HG03521 (cell line): ENCODE measurements around the gene SPPL2C.

Source experiments
- ATAC-seq: cut with Tn5 transposase; IDR thresholded peaks from one replicate; pipeline ENCODE4 v1.9.1; 2021; ENCODE audit warnings: mild to moderate bottlenecking, moderate library complexity; ENCODE audit not compliant: unreplicated experiment

SPPL2C gene

DNA sequence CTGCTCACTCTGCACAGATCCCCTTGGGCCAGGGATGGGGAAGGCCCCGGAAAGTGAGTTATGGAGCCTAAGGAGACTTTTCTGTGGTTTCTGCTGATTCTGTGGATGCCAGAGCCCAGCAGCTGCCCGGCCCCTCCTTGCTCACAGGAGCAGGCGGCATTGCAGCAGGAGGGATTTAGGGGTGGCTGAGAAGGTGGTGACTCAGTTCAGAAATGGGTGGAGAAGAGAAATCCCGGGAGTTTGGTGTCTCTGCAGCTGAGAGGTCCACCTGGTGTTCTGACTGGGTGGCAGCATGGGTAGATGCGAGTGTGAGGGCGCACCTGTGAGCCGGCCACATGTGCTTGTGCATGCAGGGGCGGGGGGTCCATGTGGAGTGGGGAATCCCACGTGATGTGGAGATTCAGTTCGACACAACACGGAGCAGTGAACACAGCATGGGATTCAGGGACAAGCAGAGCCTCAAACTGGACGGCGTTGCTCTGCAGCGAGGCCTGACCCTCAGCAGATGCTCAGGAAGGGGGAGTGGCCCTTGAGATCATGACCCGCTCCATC is 16.0 kb upstream of the SPPL2C start:
- no peak for ATAC-seq

DNA sequence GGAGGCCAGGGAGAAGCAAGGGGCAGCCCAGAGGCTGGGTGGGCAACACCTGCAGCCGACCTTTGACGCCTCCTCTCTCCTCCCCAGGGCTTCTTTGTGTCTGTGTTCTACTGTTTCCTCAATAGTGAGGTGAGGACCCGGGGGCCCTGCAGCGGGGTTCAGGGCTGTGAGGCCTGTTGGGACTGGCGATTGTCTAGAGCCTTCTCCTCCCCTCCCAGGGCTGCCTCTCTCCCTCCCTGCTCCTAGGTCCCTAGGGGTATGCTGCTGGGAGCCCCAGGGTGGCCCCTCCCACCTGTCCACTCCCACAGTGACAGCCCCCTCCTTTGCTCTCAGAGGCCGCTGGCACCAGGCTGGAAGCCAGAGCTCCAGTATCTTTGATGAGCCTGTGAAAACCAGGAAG is 10.8 kb upstream of the SPPL2C start:
- no peak for ATAC-seq

DNA sequence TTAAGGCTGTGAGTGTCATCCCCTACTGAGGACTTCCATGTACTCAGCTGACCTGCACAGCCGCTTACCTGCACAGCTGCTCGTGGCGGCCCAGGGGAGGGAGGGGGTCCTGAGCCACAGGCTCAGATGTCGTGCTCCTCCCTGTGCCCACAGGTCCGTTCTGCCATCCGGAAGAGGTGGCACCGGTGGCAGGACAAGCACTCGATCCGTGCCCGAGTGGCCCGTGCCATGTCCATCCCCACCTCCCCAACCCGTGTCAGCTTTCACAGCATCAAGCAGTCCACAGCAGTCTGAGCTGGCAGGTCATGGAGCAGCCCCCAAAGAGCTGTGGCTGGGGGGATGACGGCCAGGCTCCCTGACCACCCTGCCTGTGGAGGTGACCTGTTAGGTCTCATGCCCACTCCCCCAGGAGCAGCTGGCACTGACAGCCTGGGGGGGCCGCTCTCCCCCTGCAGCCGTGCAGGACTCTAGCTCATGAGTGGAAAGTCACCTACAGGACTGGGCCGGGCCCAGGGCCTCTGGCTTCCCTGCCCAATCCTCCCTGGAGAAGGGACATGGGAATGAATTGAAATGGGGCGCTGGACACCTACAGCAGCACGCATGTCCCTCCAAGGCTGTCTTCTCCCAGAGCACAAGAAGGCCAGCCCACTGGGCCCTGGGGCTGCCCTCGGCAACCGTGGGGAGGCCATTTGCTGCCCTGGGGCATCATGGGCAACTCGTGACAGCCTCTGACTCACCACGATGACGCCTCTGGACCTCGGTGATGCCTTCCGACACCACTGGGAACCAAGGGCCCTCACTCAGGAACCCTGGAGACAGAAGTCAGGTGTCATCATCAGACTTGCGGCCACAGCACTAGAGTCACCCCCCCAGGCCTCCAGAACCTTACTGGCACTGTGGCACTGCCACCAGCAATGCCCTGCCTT is 9.9 kb upstream of the SPPL2C start:
- no peak for ATAC-seq

DNA sequence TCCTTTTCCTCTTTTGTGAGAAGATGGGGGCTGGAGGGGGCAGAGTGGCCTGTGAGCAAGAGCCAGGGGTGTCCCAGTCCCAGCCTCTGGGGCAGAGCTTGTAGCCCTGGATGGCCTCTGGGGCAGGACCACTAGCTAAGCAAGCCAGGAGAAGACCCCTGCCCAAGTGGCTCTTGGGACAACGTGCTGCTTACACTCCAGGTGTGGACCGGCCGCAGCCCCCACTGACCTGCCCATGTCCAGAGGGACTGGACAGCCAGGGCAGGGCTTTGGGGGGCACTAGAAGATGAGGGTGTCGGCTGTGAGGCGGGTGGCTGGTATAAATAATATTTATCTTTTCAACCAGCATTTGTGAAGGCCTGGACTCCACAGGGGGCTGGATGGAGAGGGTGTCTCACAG is 9.2 kb upstream of the SPPL2C start:
- no peak for ATAC-seq

DNA sequence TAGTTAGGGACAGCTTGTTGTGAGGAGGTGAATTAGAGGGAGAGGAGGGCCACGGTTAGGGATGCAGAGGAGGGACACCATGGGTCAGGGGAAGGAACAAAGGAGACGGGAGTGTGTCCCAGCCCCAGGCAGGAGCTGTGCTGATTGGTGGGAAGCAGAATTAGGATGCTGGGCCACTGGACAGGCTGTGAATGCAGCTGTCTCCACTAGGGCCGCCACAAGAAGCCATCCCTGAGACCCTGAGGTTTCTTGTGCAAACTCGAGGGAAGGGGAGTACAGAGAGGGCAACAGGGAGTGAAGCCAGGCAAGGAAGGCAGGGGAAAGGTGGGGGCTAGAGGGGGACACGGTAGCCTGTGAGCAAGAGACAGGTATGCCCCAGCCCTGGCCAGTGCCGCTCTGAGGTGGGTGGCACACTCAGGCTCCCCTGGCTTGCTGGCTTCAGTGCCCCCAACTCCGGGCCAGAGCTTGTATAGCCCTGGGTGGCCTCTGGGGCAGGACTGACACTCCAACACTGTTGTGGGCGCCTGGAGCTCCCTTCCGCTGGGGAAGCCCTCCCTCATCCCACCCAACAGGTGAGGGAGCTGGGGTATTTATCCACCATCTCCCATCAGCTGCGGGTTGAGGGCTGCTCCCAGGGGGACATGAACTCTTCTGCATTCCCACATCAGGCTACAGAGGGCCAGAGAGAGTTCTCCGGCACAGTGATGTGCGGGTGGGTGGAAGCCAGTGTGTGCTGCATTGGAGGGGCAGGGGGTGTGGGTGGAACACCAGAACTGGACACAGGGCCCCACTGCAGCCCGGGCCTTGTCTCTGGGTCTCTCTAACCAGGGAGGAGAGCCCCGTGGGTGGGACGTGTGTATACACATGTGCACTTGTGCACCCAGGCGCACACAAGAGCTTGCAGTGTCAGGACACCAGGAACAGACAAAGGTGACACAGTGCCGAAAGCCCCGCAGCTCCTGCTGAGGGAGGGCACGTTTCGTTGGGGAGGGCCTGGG is 8.3 kb upstream of the SPPL2C start:
- no peak for ATAC-seq

DNA sequence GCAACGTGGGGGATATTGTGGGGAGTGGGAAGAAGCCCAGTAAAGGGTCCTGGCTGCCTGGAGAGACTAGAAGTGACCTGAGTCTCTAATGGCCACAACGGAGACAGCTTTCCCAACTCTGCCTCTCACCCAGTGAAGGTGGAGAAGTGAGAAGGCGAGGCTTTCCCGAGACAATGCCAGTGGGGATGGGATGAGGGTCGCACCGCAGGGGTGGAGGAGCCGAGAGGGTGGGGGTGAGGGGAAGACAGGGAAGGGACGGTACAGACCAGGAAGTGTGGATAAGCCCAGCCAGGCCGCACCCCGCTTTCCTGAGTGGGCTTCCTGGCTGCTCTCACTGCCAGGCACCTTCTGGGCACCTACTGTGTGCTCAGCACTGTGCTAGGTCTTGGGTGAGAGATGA is 7.5 kb upstream of the SPPL2C start:
- no peak for ATAC-seq

DNA sequence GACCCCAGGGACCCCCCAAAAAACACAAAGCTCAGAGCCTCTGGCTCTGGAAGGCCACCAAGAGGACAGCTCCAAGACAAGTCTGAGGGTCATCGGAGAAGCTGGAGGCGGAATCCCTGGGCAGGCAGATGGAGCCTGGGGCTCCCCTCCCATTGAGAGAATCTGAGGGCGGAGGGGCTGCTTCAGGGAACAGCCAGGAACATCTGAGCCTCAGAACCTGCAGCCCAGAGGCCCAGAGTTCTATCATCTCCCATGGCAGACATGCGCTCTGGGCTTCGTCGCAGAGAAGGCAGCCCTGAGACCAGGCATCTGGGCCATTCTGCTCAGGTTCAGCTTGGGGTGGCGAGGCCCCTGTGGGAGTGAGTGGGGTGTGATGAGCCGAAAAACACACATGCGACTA is 7.1 kb upstream of the SPPL2C start:
- no peak for ATAC-seq

DNA sequence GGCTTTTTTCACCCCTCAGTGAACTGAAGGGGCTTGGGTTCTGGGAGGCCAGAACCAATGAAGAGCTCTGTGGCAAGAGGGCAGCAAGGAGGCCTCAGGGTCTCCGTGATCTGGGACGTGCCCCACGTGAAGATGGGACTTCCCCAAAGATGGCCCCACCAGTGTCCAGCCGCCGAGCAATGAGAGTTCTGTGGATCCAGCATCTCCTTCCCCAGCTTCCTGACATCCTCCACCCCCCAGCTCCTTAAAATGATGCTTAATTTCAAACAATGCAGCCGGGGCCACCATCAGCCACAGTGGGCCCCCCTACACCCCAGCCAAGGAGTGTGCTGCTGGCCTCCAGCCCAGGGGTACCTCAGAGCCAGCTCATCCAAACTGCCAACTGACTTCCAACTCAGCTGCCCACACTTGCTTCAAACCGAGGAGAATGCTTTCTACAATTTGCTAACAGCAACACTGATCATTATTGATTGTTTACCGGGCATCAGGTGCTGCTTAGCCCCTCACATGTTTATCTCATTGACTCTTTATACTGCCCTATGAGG is 5.9 kb upstream of the SPPL2C start:
- ATAC-seq, result no peak

DNA sequence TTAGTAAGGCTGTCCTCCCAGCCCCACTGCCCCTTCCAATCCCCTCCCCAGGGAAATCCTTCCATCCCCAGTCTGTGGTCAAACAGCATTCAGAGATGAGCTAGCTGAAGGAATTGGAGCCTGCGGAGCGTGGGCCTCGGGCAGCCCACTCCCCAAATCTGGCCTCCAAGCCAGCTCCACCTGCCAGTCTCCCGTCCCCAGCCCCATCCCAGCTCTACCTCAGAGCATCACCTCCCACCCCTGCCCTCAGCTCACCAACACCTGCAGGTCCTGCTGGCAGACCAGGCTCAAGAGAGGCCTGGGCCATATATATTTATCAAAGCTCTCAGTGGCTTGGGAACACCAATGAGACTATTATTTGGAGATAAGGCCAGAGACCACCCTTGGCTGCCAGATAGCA is 5.2 kb upstream of the SPPL2C start:
- no peak for ATAC-seq

DNA sequence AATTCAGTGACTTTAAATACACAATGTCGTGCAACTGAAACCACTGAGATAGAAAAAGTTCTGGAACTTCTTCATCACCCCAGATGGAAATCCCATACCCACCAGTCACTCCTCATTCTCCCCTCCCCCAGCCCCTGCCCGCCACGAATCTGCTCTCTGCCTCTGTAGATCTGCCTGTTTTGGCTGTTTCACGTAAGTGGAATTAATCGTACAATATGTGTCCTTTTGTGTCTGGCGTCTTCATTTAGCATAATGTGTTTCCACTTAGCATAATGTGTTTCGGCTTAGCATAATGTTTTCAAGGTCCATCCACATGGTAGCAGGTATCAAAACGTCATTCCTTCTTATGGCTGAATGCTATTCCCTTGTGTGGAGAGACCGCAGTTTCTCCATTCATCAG is 3.5 kb upstream of the SPPL2C start:
- ATAC-seq, result no peak

DNA sequence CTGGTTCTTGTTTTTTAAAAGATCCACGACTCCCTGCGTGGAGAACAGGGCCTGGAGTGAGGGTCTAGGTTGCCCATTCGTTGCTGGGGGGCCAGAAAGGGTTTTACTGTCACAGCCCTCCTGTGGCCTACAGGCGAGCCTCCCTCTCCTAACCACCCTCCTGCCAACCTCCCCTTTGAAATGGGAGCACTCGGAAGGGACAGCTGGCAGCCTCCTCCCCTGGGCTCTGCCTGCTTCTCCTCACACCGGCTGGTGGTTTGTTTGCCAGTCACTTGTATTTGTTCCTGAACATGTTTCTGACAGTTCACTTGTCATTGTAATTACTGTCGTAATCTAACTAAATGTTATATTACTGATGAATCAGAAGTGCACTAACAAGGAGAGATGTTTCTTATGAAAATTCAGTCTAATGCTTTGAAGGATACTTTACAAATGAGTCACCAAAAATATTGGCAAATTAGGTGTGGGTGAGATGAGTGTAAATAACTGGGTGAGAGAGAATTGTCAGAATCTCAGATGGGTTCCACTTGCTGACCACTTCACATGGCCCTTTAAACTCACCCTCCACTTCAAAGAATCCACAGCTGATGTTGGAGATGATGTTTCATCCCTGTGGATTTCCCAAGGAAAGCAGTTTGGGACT is 2.7 kb upstream of the SPPL2C start:
- no peak for ATAC-seq

DNA sequence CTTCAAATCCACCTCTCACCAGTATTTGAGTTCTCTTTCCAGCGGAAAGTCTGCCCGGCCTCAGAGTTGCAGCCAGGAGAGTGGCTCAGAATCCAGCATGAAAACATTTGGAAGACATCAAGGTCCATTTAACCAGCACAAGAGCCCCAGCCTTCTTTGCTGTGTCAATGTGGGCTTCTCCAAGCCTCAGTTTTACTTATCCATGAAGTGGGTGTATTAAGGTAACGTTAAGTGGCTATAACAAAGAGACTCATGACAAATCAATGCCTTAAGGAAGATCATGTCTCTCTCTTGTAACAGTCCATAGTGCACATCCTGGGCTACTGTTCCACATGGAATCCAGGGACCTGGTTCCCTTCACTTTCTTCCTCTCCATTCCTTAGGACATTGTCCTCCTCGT is 959 bp upstream of the SPPL2C start:
- no peak for ATAC-seq

DNA sequence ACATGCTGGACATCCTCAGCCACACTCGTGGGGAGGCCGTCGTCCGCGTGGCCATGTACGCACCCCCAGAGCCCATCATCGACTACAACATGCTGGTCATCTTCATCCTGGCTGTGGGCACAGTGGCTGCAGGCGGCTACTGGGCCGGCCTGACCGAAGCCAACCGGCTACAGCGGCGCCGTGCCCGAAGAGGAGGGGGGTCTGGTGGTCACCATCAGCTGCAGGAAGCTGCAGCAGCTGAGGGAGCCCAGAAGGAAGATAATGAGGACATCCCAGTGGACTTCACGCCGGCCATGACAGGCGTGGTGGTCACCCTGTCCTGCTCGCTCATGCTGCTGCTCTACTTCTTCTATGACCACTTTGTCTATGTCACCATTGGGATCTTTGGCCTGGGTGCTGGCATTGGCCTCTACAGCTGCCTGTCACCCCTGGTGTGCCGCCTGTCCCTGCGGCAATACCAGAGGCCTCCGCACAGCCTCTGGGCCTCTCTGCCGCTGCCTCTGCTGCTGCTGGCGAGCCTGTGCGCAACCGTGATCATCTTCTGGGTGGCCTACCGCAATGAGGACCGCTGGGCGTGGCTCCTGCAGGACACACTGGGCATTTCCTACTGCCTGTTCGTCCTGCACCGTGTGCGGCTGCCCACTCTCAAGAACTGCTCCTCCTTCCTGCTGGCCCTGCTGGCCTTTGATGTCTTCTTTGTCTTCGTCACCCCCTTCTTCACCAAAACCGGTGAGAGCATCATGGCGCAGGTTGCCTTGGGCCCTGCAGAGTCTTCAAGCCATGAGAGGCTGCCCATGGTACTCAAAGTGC is 900 bp downstream of the SPPL2C start:
- no peak for ATAC-seq

DNA sequence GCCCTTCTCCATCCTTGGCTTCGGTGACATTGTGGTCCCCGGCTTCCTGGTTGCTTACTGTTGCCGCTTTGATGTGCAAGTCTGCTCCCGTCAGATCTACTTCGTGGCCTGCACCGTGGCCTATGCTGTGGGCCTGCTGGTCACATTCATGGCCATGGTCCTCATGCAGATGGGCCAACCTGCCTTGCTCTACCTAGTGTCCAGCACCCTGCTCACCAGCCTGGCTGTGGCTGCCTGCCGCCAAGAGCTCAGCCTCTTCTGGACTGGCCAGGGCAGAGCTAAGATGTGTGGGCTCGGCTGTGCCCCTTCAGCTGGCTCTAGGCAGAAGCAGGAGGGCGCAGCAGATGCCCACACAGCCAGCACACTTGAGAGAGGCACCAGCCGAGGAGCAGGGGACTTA is 1.5 kb downstream of the SPPL2C start:
- no peak for ATAC-seq

DNA sequence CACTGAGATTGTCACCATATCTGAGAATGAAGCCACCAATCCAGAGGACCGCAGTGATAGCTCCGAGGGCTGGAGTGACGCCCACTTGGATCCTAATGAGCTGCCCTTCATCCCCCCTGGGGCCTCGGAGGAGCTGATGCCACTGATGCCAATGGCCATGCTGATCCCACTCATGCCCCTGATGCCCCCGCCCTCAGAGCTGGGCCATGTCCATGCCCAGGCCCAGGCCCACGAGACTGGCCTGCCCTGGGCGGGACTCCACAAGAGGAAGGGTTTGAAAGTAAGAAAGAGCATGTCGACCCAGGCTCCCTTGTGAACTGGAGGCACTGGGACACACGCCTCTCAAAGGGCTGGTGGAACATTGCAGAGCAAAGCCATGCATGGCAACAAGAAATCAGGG is 2.0 kb downstream of the SPPL2C start:
- ATAC-seq, result no peak

DNA sequence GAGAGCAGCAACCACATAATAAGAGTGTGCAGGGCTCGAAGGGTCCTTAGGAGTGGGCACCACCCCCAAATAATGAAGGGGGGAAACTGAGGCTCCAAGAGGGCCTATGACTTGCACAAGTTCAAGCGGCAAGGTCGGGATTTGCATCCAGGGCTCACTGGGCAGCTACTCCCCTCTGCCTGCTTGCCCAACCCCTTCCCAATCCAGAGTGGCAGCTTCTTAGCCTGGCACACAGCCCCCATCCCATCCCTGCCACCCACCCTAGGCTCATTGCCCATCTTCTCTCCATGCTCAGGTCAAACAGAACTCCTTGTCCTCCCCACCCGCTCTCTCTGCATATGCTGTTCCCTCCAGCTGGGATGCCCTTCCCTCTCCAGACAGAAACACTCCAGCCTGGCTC is 2.4 kb downstream of the SPPL2C start:
- ATAC-seq, result no peak

DNA sequence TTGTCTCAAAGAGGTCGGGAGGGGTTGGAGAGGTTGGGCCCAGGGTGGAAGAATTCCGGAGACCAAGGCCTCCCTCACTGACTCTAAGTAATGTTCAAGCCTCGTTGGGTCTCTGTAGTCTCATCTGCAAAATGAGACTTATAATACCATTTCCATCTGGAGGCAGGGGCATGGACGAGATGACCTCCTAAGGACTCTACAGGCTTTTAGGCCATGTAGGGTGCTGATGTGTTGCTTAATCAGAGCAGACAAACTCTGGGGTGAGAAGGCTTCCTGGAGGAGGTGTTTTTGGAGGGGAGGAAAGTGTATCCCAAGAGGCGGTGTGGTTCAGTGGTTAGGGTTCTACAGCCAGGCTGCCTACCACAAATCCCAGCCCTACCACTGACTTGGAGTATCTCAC is 3.1 kb downstream of the SPPL2C start:
- no peak for ATAC-seq

DNA sequence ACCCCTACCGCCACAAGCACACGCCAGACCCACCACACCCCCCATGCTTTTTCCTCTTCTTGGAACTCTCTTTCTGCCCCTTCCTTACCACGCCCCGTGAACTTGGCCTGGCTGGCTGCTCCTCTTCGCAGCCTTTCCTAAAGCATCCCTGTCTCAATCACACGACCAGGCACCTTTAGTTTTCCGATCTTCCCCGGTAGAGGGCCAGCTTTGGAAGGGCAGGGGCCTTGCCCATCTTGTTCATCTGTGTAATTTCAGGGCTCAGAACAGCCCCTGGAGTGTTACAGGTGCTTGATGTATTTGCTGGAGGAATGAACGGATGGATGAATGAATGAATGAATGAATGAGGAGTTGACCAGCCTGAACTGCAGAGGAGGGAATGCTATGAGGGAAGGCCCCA is 3.7 kb downstream of the SPPL2C start:
- ATAC-seq, result no peak

DNA sequence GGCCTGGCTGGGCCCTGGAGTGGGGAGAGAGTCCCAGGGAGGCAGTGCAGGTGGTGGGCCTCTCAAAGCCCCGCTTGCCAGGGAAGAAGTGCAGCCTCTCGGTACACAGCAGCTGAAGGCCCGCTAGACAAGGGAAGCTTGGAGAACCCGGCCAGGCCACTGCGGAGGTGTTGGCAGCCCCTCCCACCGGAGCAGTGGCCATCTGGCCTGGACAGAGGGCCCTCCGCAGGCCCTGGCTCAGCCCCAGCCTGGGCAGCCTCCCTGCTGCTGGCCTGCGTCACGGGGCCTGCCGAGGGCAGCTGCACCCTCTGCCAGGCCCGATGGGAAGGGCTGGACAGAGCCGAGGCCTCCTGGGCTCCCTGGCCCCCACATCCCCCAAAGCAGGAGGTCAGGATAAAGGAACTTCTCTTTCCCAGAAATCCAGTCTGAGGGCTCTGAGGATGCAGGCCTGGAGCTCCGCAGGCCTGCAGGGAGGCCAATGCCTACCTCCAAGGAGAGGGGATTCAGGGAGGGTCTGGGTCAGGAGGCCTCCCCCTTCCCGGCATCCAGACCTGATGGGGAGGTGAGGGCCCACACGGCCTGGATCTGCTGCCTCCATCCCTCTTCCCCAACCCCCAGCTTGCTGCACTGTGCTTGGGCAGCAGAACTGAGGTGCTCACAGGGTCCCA is 4.3 kb downstream of the SPPL2C start:
- ATAC-seq, result no peak
